Smooth muscle cell (in vitro differentiated cells): ENCODE results near the gene FHL3. TPM values are rescaled to one million over a fixed set of nuclear protein-coding genes. Genes with fewer than 3 reads are reported as not detected.

Experiments
- DNase-seq: peaks from one replicate; lab custom pipeline; 2025; ENCODE audit not compliant: unreplicated experiment; lab: John Stamatoyannopoulos, UW
- H2AFZ ChIP-seq: fragments of 200-600 bp; sonication (generic); 2 replicates; pipeline ENCODE4 v1.6.0; 2016; ENCODE audit warnings: antibody characterized with exemption, low read depth, mild to moderate bottlenecking
- H3F3A ChIP-seq: fragments of 200-600 bp; sonication (generic); 2 replicates; pipeline ENCODE4 v1.6.0; 2017; ENCODE audit warnings: antibody characterized with exemption, low read depth
- H3K27ac ChIP-seq: fragments of 200-600 bp; sonication (generic); 2 replicates; pipeline ENCODE4 v1.5.1; 2016; ENCODE audit warnings: low read depth, mild to moderate bottlenecking
- H3K27me3 ChIP-seq: fragments of 200-600 bp; sonication (generic); 2 replicates; pipeline ENCODE4 v1.6.1; 2016; ENCODE audit warnings: low read depth, mild to moderate bottlenecking
- H3K36me3 ChIP-seq: fragments of 200-600 bp; sonication (generic); 2 replicates; pipeline ENCODE4 v1.5.1; 2016; ENCODE audit warnings: low read depth
- H3K4me1 ChIP-seq: fragments of 200-600 bp; sonication (generic); 2 replicates; pipeline ENCODE4 v1.5.1; 2016; ENCODE audit warnings: low read depth
- H3K4me2 ChIP-seq: fragments of 200-600 bp; sonication (generic); 2 replicates; pipeline ENCODE4 v1.6.0; 2016; ENCODE audit warnings: mild to moderate bottlenecking
- H3K4me3 ChIP-seq: fragments of 200-600 bp; sonication (generic); 2 replicates; pipeline ENCODE4 v1.5.1; 2016; ENCODE audit warnings: mild to moderate bottlenecking
- H3K79me2 ChIP-seq: fragments of 200-600 bp; sonication (generic); 2 replicates; pipeline ENCODE4 v1.6.0; 2016; ENCODE audit warnings: low read depth, mild to moderate bottlenecking
- H3K9ac ChIP-seq: fragments of 200-600 bp; sonication (generic); 2 replicates; pipeline ENCODE4 v1.6.0; 2016; ENCODE audit warnings: low read depth
- H3K9me3 ChIP-seq: fragments of 200-600 bp; sonication (generic); replicated peaks from 2 replicates; pipeline ENCODE4 v1.5.1; 2016; ENCODE audit warnings: low read depth
- H4K20me1 ChIP-seq: fragments of 200-600 bp; sonication (generic); 2 replicates; pipeline ENCODE4 v1.6.0; 2016; ENCODE audit warnings: low read depth
- CTCF ChIP-seq: fragments of 200-600 bp; sonication (generic); IDR thresholded peaks from 2 replicates; pipeline ENCODE4 v1.5.1; 2017; ENCODE audit warnings: borderline replicate concordance, mild to moderate bottlenecking, antibody characterized with exemption; ENCODE audit not compliant: insufficient read depth, poor library complexity, severe bottlenecking
- WGBS: methylation state at CpG from one replicate; pipeline ENCODE4 v1.1.7; 2016; ENCODE audit warnings: low lambda C conversion rate; 5-methylcytosine and 5-hydroxymethylcytosine counted together
- polyA plus RNA-seq: library from polyadenylated mRNA; unstranded; fragments of >200 nt; fragmentation: Nextera tagmentation; extraction: Ambion mirVana; gene quantifications from 2 replicates; pipeline ENCODE4 v1.2.1, GENCODE V29; 2016
- total RNA-seq: library from RNA; depleted of rRNA; stranded (reverse); fragments of >200 nt; gene quantifications from 2 replicates; pipeline ENCODE4 v1.2.3, GENCODE V29; 2014

FHL3 gene
- total and polyA plus RNA-seq, 2 experiments from 2014 or later: 29.5 to 70.2 TPM

- Histone ChIP-seq H3K79me2 (no peaks in the 10 kb centered on the region), H4K20me1 (peaks cover 3% of the 10 kb centered on the region), H3K27me3 (peaks cover 57% of the 10 kb centered on the region), H3F3A (no peaks in the 10 kb centered on the region), H3K9me3 (no peaks in the 10 kb centered on the region), H3K4me2 (peak overlapping the region; percentile 97), H3K4me3 (peak overlapping the region; percentile 60), H3K36me3 (no peaks in the 10 kb centered on the region), H3K27ac (no peak overlapping the region), H2AFZ (peak overlapping the region; percentile 54), H3K9ac (no peak overlapping the region), H3K4me1 (peaks cover 32% of the 10 kb centered on the region)
- no peak for TF ChIP-seq CTCF
- 1% methylated on average over 59 of the region's 99 CpGs for WGBS
- peak; percentile 79 for DNase-seq
Measured at GRCh38 chr1:38046884-38047602, 41.7 kb upstream of the FHL3 start.

- Histone ChIP-seq H3K27ac (no peak within 1 kb of the TSS), H3K27me3 (peaks cover 62% of the 10 kb centered on the region), H3K4me1 (peaks cover 32% of the 10 kb centered on the region), H3K36me3 (no peaks in the 10 kb centered on the region), H3K9ac (no peak within 1 kb of the TSS), H3F3A (no peaks in the 10 kb centered on the region), H3K4me2 (peak within 1 kb of the TSS; percentile 97), H3K9me3 (no peaks in the 10 kb centered on the region), H3K79me2 (no peaks in the 10 kb centered on the region), H2AFZ (peak within 1 kb of the TSS; percentile 54), H4K20me1 (peaks cover 3% of the 10 kb centered on the region), H3K4me3 (peak within 1 kb of the TSS; percentile 60)
- 4% methylated on average over 34 of the region's 92 CpGs for WGBS
- TF ChIP-seq CTCF: no peak
- DNase-seq: no peak
Measured at GRCh38 chr1:38046333-38046883, 41.1 kb upstream of the FHL3 start, which contains the start of gene POU3F1. POU3F1 (minus strand) TSS chr1:38046793; CDS start chr1:38046743, 50 bp downstream.

- Histone ChIP-seq H3K27me3 (peaks cover 64% of the 10 kb centered on the region), H4K20me1 (peaks cover 3% of the 10 kb centered on the region), H3K79me2 (no peaks in the 10 kb centered on the region), H3K27ac (no peak overlapping the region), H3F3A (no peaks in the 10 kb centered on the region), H3K9ac (no peak overlapping the region), H2AFZ (no peak overlapping the region), H3K4me2 (peak overlapping the region; percentile 90), H3K9me3 (no peaks in the 10 kb centered on the region), H3K4me3 (peak overlapping the region; percentile 8), H3K4me1 (peaks cover 32% of the 10 kb centered on the region), H3K36me3 (no peaks in the 10 kb centered on the region)
- 3% methylated on average over 61 of the region's 115 CpGs for WGBS
- no peak for TF ChIP-seq CTCF
- DNase-seq: no peak
Measured at GRCh38 chr1:38045401-38046332, 40.4 kb upstream of the FHL3 start.
